DMS153 (cell line): ENCODE data around the gene ANAPC5.
"Not testable (repeated sequence)": the region's sequence is repeated elsewhere in the genome, so short reads cannot be mapped to it uniquely, and the experiment has no call there.

Source experiments
- DNase-seq: peaks from one replicate; lab custom pipeline; 2025; lab: John Stamatoyannopoulos, UW

Gene ANAPC5

GRCh38 chr12:121351820-121352681, at the start of gene ANAPC5:
Gene ANAPC5, minus strand, starts transcription at chr12:121352411. Its CDS starts 71 bp downstream, at chr12:121352340.
- peak; percentile 95 for DNase-seq

- no peak for DNase-seq
Observed at GRCh38 chr12:121400332-121401139, 48.3 kb upstream of the ANAPC5 start.

- peak; percentile 98 for DNase-seq
Observed at GRCh38 chr12:121399391-121400331, 47.5 kb upstream of the ANAPC5 start, which contains the start of gene RNF34. Gene RNF34, plus strand, starts transcription at chr12:121400118. Its CDS starts 95 bp downstream, at chr12:121400213.

GRCh38 chr12:121398355-121398754, 46.1 kb upstream of the ANAPC5 start:
- no peak for DNase-seq

- no peak for DNase-seq
Observed at GRCh38 chr12:121397521-121397920, 45.3 kb upstream of the ANAPC5 start.

- no peak for DNase-seq
Observed at GRCh38 chr12:121392325-121392716, 40.1 kb upstream of the ANAPC5 start.

- no peak for DNase-seq
Observed at GRCh38 chr12:121391619-121392324, 39.6 kb upstream of the ANAPC5 start.

- no peak for DNase-seq
Observed at GRCh38 chr12:121390856-121391255, 38.6 kb upstream of the ANAPC5 start.

GRCh38 chr12:121388421-121388981, 36.3 kb upstream of the ANAPC5 start:
- no peak for DNase-seq

- not testable (repeated sequence) for DNase-seq
Observed at GRCh38 chr12:121384891-121385290, 32.7 kb upstream of the ANAPC5 start.

- DNase-seq, result no peak
Observed at GRCh38 chr12:121383601-121384021, 31.4 kb upstream of the ANAPC5 start.

GRCh38 chr12:121379945-121380344, 27.7 kb upstream of the ANAPC5 start:
- DNase-seq, result no peak

- DNase-seq, result no peak
Observed at GRCh38 chr12:121378736-121379135, 26.5 kb upstream of the ANAPC5 start.

GRCh38 chr12:121376754-121377697, 24.8 kb upstream of the ANAPC5 start:
- DNase-seq, result no peak

- DNase-seq, result not testable (repeated sequence)
Observed at GRCh38 chr12:121374945-121375584, 22.9 kb upstream of the ANAPC5 start.

- not testable (repeated sequence) for DNase-seq
Observed at GRCh38 chr12:121374336-121374735, 22.1 kb upstream of the ANAPC5 start.

GRCh38 chr12:121373755-121374154, 21.5 kb upstream of the ANAPC5 start:
- DNase-seq, result no peak

- no peak for DNase-seq
Observed at GRCh38 chr12:121371404-121371803, 19.2 kb upstream of the ANAPC5 start.

- no peak for DNase-seq
Observed at GRCh38 chr12:121366063-121366459, 13.8 kb upstream of the ANAPC5 start.
